RWPE1 (cell line): ENCODE results near the gene SPINT1.

Experiments used
- CTCF ChIA-PET: fragments of 350-600 bp; sonication (Branson Sonifier 250); formaldehyde crosslinking; extraction: SDS; loops from one replicate; lab custom pipeline; 2021; lab: Yijun Ruan, JAX
- POLR2A ChIA-PET: fragments of 400-600 bp; formaldehyde crosslinking; extraction: SDS; loops from one replicate; lab custom pipeline; 2020; ENCODE audit warnings: antibody characterized with exemption; ENCODE audit not compliant: low non-redundant PET; lab: Yijun Ruan, JAX
- DNase-seq: peaks from one replicate; pipeline ENCODE4 v3.0.0; 2012; ENCODE audit warnings: low spot score
- H3K27ac ChIP-seq: fragments of 450-650 bp; 2 replicates; pipeline ENCODE4 v1.5.1; 2017
- CTCF ChIP-seq: fragments of 450-650 bp; conservative IDR thresholded peaks from 2 replicates; pipeline ENCODE4 v1.5.1; 2017; ENCODE audit warnings: low read depth, mild to moderate bottlenecking

SPINT1 gene

GRCh38 chr15:40854161-40854560, 10.3 kb downstream of the SPINT1 start:
- POLR2A ChIA-PET = no interaction called here
- CTCF ChIA-PET = interaction anchor here (1.6 kb wide), 1 partner anchor 38 kb away, joined by 6 read pairs; no protein-coding TSS in a partner anchor
- TF ChIP-seq CTCF = no peak
- no peak overlapping the region for H3K27ac ChIP-seq
- no peak for DNase-seq

GRCh38 chr15:40855706-40856234, 11.9 kb downstream of the SPINT1 start:
- DNase-seq = no peak
- no peak overlapping the region for H3K27ac ChIP-seq
- POLR2A ChIA-PET = no interaction called here
- TF ChIP-seq CTCF = no peak
- CTCF ChIA-PET = interaction anchor here (0.7 to 7.7 kb wide), 5 partner anchors 18 to 40 kb away, joined by 3 to 157 read pairs (median 5); partner anchors contain the start of gene VPS18

- no peak for TF ChIP-seq CTCF
- DNase-seq = no peak
- ChIA-PET CTCF (interaction anchor here (0.8 to 7.7 kb wide), 7 partner anchors 10 to 74 kb away, joined by 4 to 157 read pairs (median 19); partner anchors contain the start of genes RHOV and VPS18), POLR2A (interaction anchor here (1.6 kb wide), 1 partner anchor 10 kb away, joined by 6 read pairs; no protein-coding TSS in a partner anchor)
- peak overlapping the region; percentile 12 for H3K27ac ChIP-seq
Measured at GRCh38 chr15:40856746-40857145, 12.9 kb downstream of the SPINT1 start.

GRCh38 chr15:40857601-40858341, 13.9 kb downstream of the SPINT1 start:
- peak; percentile 94 for DNase-seq
- ChIA-PET CTCF (interaction anchor here (0.6 to 7.7 kb wide), 23 partner anchors 9 to 657 kb away, joined by 3 to 157 read pairs (median 6); partner anchors contain the start of genes RHOV, SPINT1 and VPS18), POLR2A (interaction anchor here (0.6 to 1.6 kb wide), 7 partner anchors 11 to 415 kb away, joined by 3 to 7 read pairs (median 5); partner anchors contain the start of genes RHOV and VPS18)
- H3K27ac ChIP-seq = peak overlapping the region; percentile 12
- peak; percentile 99 for TF ChIP-seq CTCF

GRCh38 chr15:40858706-40859105, 14.9 kb downstream of the SPINT1 start:
- ChIA-PET POLR2A (interaction anchor here (0.6 to 1.4 kb wide), 3 partner anchors 15 to 327 kb away, joined by 3 to 7 read pairs (median 6); partner anchors contain the start of genes RHOV and VPS18), CTCF (interaction anchor here (0.5 to 7.7 kb wide), 19 partner anchors 8 to 185 kb away, joined by 3 to 157 read pairs (median 8); partner anchors contain the start of genes RHOV and VPS18)
- no peak overlapping the region for H3K27ac ChIP-seq
- DNase-seq = no peak
- TF ChIP-seq CTCF = no peak
